B cell (primary cell): Measurements from ENCODE around the gene ERC2. TPM values are rescaled to one million over a fixed set of nuclear protein-coding genes. Genes with fewer than 3 reads are reported as not detected.

ENCODE experiments used
- ATAC-seq: fragments of 200-7000 bp; cut with Tn5 transposase; one replicate; pipeline ENCODE4 v1.10.0; 2021; ENCODE audit warnings: low read depth, mild to moderate bottlenecking, moderate number of reproducible peaks, moderate library complexity
- CTCF ChIA-PET: fragments of 350-600 bp; sonication (Branson Sonifier 250); formaldehyde crosslinking; loops from one replicate; lab custom pipeline; 2021; ENCODE audit warnings: antibody characterized with exemption, inconsistent platforms; lab: Charles Lee
- POLR2A ChIA-PET: fragments of 350-600 bp; sonication (Branson Sonifier 250); formaldehyde crosslinking; loops from one replicate; lab custom pipeline; 2021; ENCODE audit warnings: antibody characterized with exemption; lab: Charles Lee
- DNase-seq: peaks from one replicate; pipeline ENCODE4 v3.0.0; 2013
- H2AFZ ChIP-seq: 2 replicates; pipeline ENCODE4 v1.6.1; 2012; ENCODE audit warnings: mild to moderate bottlenecking, low read depth, low read length; ENCODE audit not compliant: insufficient read depth, poor library complexity, severe bottlenecking
- H3K27ac ChIP-seq, 2 donors: 1 replicate in 1 of 2; 2 replicates in 1 of 2; pipeline ENCODE4 v1.5.1; 2012 to 2013; ENCODE audit warnings: low read length in 2 of 2, mild to moderate bottlenecking in 2 of 2, moderate library complexity in 1 of 2
- H3K27me3 ChIP-seq, 4 experiments: fragments of 200-600 bp in 1 of 4; sonication (generic) in 1 of 4; replicated peaks in 1 of 4; 1 replicate in 2 of 4; 2 replicates in 2 of 4; pipeline versions ENCODE4 v1.6.1 to v1.7.0; 2013 to 2016; ENCODE audit warnings: low read length in 3 of 4, mild to moderate bottlenecking in 2 of 4, mixed read lengths in 1 of 4, moderate library complexity in 1 of 4; ENCODE audit not compliant: insufficient read depth in 4 of 4, control insufficient read depth in 3 of 4; ENCODE audit errors: control extremely low read depth in 1 of 4
- H3K36me3 ChIP-seq, 2 experiments: replicated peaks in 1 of 2; 1 replicate in 1 of 2; 2 replicates in 1 of 2; pipeline versions ENCODE4 v1.6.1 to v1.7.1; 2013; ENCODE audit warnings: low read length in 1 of 2; ENCODE audit not compliant: insufficient read depth in 2 of 2, control insufficient read depth in 1 of 2; ENCODE audit errors: control extremely low read depth in 1 of 2, extremely low read depth in 1 of 2
- H3K4me1 ChIP-seq, 2 donors: fragments of 200-600 bp in 1 of 2; sonication (generic) in 1 of 2; 1 replicate in 1 of 2; 2 replicates in 1 of 2; pipeline versions ENCODE4 v1.5.1 to v1.6.1; 2013 to 2017; ENCODE audit warnings: low read length in 2 of 2; ENCODE audit not compliant: control insufficient read depth in 2 of 2, insufficient read depth in 2 of 2
- H3K4me2 ChIP-seq: replicated peaks from 2 replicates; pipeline ENCODE3; 2012; ENCODE audit warnings: mild to moderate bottlenecking, low read depth, low read length; ENCODE audit not compliant: poor library complexity, severe bottlenecking
- H3K4me3 ChIP-seq, 5 experiments: fragments of 200-600 bp in 1 of 5; sonication (generic) in 1 of 5; 1 replicate in 3 of 5; 2 replicates in 2 of 5; pipeline versions ENCODE4 v1.5.1 to v1.7.0; 2011 to 2016; ENCODE audit warnings: low read length in 4 of 5, mild to moderate bottlenecking in 4 of 5, low read depth in 2 of 5, control low read depth in 1 of 5, moderate library complexity in 1 of 5; ENCODE audit not compliant: insufficient read depth in 1 of 5; ENCODE audit errors: control extremely low read depth in 1 of 5, extremely low read depth in 1 of 5
- H3K79me2 ChIP-seq: fragments of 200-600 bp; sonication (generic); one replicate; pipeline ENCODE4 v1.6.0; 2016; ENCODE audit warnings: low read length; ENCODE audit not compliant: control insufficient read depth, insufficient read depth
- H3K9ac ChIP-seq: fragments of 200-600 bp; sonication (generic); 2 replicates; pipeline ENCODE4 v1.6.1; 2017; ENCODE audit warnings: mild to moderate bottlenecking, low read length, moderate library complexity
- H3K9me3 ChIP-seq, 3 donors: one replicate each; pipeline versions ENCODE4 v1.6.1 to v1.7.1; 2013; ENCODE audit warnings: low read length in 2 of 3; ENCODE audit not compliant: control insufficient read depth in 2 of 3, insufficient read depth in 1 of 3; ENCODE audit errors: control extremely low read depth in 1 of 3
- H4K20me1 ChIP-seq: 2 replicates; pipeline ENCODE4 v1.6.0; 2012; ENCODE audit warnings: mild to moderate bottlenecking, low read length; ENCODE audit not compliant: insufficient read depth, control insufficient read depth, poor library complexity, severe bottlenecking
- H3K27ac Mint-ChIP-seq: one replicate; pipeline ENCODE4 v1.8.0; 2021; ENCODE audit warnings: mixed read lengths
- H3K27me3 Mint-ChIP-seq: one replicate; pipeline ENCODE4 v1.8.0; 2021; ENCODE audit warnings: mixed read lengths
- H3K4me1 Mint-ChIP-seq: one replicate; pipeline ENCODE4 v1.8.0; 2021; ENCODE audit warnings: mixed read lengths
- H3K4me3 Mint-ChIP-seq: one replicate; pipeline ENCODE4 v1.8.0; 2021; ENCODE audit warnings: mixed read lengths
- H3K9me3 Mint-ChIP-seq: one replicate; pipeline ENCODE4 v1.8.0; 2022; ENCODE audit warnings: mixed read lengths; ENCODE audit not compliant: insufficient read depth
- EZH2 ChIP-seq: IDR thresholded peaks from 2 replicates; pipeline ENCODE4 v1.6.1; 2012; ENCODE audit warnings: borderline replicate concordance, low read depth, mild to moderate bottlenecking, moderate library complexity, low read length; ENCODE audit not compliant: insufficient read depth, poor library complexity, severe bottlenecking
- WGBS: methylation state at CpG from one replicate; pipeline ENCODE4 v1.1.5; 2013; ENCODE audit warnings: missing lambda C conversion rate; ENCODE audit not compliant: insufficient coverage; 5-methylcytosine and 5-hydroxymethylcytosine counted together
- intact Hi-C: fragments of 100-400 bp; cut with micrococcal nuclease; formaldehyde crosslinking; loops from one replicate; pipeline ENCODE4 v1.10.0; 2022
- polyA plus RNA-seq: library from polyadenylated mRNA; depleted of rRNA; stranded (reverse); fragments of >200 nt; gene quantifications from 2 replicates; pipeline ENCODE4 v1.2.3, GENCODE V29; 2012
- total RNA-seq, 2 donors: library from RNA; stranded (reverse); fragments of 120-200 nt in 1 of 2; gene quantifications; 1 replicate in 1 of 2; 2 replicates in 1 of 2; pipeline versions ENCODE4 v1.2.3 to v1.2.4, GENCODE V29; 2013 to 2022
- TF ChIP-seq, protein P1 (sequence below): fragments of 200-600 bp; IDR thresholded peaks from one replicate; pipeline ENCODE4 v1.8.0; 2022; ENCODE audit warnings: antibody characterized with exemption, mild to moderate bottlenecking

ERC2 gene
- total and polyA plus RNA-seq, 2 donors (not counting 1 experiment from before 2014, with no cell fraction given), result not detected

- H4K20me1 ChIP-seq, result no peaks in the 10 kb centered on the region
- H3K4me3 Mint-ChIP-seq, result no peak overlapping the region
- TF ChIP-seq, protein P1, sequence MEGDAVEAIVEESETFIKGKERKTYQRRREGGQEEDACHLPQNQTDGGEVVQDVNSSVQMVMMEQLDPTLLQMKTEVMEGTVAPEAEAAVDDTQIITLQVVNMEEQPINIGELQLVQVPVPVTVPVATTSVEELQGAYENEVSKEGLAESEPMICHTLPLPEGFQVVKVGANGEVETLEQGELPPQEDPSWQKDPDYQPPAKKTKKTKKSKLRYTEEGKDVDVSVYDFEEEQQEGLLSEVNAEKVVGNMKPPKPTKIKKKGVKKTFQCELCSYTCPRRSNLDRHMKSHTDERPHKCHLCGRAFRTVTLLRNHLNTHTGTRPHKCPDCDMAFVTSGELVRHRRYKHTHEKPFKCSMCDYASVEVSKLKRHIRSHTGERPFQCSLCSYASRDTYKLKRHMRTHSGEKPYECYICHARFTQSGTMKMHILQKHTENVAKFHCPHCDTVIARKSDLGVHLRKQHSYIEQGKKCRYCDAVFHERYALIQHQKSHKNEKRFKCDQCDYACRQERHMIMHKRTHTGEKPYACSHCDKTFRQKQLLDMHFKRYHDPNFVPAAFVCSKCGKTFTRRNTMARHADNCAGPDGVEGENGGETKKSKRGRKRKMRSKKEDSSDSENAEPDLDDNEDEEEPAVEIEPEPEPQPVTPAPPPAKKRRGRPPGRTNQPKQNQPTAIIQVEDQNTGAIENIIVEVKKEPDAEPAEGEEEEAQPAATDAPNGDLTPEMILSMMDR, result no peak
- no peak for TF ChIP-seq EZH2
- no peak for ATAC-seq
- no peaks in the 10 kb centered on the region for H3K36me3 ChIP-seq
- H3K4me3 ChIP-seq, result no peak overlapping the region
- 58% methylated on average over 2 of the region's 9 CpGs for WGBS
- CTCF ChIA-PET, result interaction anchor here (0.7 kb wide), 1 partner anchor 9 kb away, joined by 3 read pairs; no protein-coding TSS in a partner anchor
- H3K27ac ChIP-seq, result no peak overlapping the region
- H3K9me3 ChIP-seq, result peaks cover 0 to 9% (median 0%) of the 10 kb centered on the region in 3 donors
- intact Hi-C loops, result no loop called here
- peaks cover 0 to 29% (median 14%) of the 10 kb centered on the region in 4 experiments for H3K27me3 ChIP-seq
- no peak overlapping the region for H3K9ac ChIP-seq
- H3K27me3 Mint-ChIP-seq, result peaks cover 59% of the 10 kb centered on the region
- no peak overlapping the region for H3K27ac Mint-ChIP-seq
- DNase-seq, result no peak
- H3K9me3 Mint-ChIP-seq, result no peaks in the 10 kb centered on the region
- POLR2A ChIA-PET, result no interaction called here
- H3K79me2 ChIP-seq, result no peaks in the 10 kb centered on the region
- no peaks in the 10 kb centered on the region for H3K4me1 ChIP-seq
- no peaks in the 10 kb centered on the region for H3K4me1 Mint-ChIP-seq
- H2AFZ ChIP-seq, result no peak overlapping the region
- no peak overlapping the region for H3K4me2 ChIP-seq
These were observed 990.7 kb downstream of the ERC2 start for GRCh38 chr3:55477306-55478303.

DNA sequence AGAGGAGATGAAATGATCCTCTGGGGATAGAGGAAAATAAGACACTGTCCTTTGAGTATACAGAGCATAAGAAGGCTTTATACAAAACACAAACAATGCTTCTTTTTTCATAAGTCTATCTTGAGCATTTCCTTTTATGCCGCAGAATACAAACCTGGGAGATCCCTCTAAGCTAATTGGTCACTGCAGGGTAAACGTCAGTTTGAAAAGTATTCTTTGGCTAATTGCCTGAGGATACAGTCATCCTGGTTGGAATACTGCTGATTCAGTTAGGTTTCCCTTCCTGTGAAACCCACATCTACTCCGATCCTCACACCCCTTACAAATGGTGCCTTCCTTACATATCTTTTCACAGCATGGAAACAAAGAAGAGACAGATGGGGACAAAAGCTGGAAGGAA is 991.8 kb downstream of the ERC2 start:
- H3K36me3 ChIP-seq, result no peaks in the 10 kb centered on the region
- no peak overlapping the region for H3K9ac ChIP-seq
- intact Hi-C loops, result no loop called here
- Mint-ChIP-seq H3K4me1 (no peaks in the 10 kb centered on the region), H3K9me3 (no peaks in the 10 kb centered on the region), H3K27ac (no peak overlapping the region), H3K27me3 (peaks cover 60% of the 10 kb centered on the region), H3K4me3 (no peak overlapping the region)
- H3K79me2 ChIP-seq, result no peaks in the 10 kb centered on the region
- peaks cover 0 to 18% (median 10%) of the 10 kb centered on the region in 4 experiments for H3K27me3 ChIP-seq
- ATAC-seq, result no peak
- H3K27ac ChIP-seq, result no peak overlapping the region
- no peak overlapping the region for H2AFZ ChIP-seq
- no peaks in the 10 kb centered on the region for H3K4me1 ChIP-seq
- TF ChIP-seq, protein P1, result no peak
- no peak for TF ChIP-seq EZH2
- H3K4me2 ChIP-seq, result no peak overlapping the region
- no peak for DNase-seq
- no CpG with 5 or more reads among the region's 3 CpGs for WGBS
- POLR2A ChIA-PET, result no interaction called here
- peaks cover 0 to 3% (median 0%) of the 10 kb centered on the region in 3 donors for H3K9me3 ChIP-seq
- H4K20me1 ChIP-seq, result no peaks in the 10 kb centered on the region
- CTCF ChIA-PET, result interaction anchor here (0.7 kb wide), 1 partner anchor 8 kb away, joined by 3 read pairs; no protein-coding TSS in a partner anchor
- no peak overlapping the region for H3K4me3 ChIP-seq
